NCI-H524 treated with DMSO at 0.1 percent for 48 hours (cell line): ENCODE measurements around the gene A3GALT2.

Source experiments
- DNase-seq: peaks from one replicate; lab custom pipeline; 2025; lab: John Stamatoyannopoulos, UW

A3GALT2 gene

DNA sequence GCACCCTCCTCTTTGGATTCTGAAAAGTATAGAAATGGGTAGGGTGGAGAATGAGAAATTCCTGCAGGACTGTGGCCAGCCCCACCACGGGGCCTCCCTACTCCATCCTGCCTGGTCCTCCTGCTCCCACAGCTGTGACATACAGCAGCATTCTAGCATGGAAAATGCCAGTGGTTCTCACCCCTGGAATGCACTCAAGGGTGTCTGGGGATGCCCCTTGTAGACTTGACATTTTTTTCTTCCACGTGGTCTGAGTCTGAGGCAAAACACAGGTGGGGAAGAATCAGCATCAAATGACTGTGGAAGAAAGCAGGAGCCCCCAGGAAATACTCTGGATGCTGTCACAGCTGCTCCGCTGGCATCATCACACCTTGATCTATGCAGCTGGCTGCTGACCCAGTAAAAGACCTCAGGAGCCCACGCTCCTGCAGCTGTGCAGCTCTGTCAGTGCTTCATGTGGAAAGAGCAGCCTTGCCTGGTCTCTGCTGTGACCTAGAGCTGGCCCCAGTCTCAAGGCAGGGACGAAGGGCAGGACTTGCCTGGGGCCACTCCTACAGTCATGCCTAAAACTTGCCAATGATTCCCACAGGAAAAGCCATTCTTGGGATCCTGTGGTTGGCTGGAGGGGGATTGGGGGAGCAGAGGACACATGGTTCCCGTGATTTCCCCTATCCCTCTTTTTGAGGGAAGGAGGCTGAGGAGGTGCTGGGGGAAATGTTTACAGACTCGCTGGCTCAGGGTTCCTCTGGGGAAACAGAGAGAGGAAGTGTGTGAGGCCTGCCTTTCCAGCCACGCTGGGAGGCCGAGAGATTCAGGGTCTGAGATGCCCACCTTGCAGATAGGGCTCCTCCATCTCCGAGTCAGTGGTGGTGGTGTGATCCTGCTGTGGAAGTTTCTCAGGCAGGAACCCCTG is 10.8 kb upstream of the A3GALT2 start:
- no peak for DNase-seq

DNA sequence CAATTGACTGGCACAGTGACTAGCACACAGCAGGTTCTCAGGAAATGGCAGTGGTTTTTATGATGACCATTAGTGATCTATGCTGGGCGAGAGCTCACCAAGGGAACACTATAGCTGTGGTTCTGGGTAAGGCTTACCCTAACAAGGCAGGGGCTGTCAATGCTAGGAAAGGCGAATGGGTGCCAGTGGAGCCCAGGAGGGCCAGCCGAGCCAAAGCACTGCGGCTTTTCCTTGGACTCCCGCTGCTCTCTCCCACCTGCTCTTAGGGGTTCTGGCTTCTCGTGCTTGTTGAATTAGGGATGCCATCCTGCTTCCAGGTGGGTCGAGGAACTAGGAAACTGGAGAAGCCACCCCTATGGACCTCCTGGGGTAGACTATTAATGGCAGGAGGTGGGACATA is 10.0 kb upstream of the A3GALT2 start:
- DNase-seq: no peak

DNA sequence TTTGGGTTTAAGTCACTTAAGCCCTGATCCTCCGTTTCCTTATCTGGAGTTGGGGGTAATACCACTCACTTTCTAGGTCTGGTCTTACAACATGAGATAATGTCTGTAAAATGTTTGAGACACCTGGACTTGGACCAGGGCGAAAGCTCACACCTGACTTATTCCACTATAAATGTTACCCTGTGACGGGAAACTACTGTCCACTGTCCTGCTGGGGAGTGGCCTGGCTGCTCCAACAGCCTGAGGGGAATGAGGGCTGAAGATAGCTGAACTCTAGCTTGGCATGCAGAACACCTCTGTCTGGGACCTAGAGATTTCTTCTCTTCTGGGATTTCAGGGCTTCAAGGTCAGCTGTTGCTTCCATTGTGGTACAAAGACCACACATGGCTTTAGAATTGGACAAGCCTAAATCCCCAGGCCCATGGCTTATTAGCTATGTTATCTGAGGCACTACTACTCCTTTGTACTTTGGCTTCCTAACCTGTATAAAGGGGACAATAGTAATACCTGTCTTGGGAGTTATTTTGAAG is 9.5 kb upstream of the A3GALT2 start:
- no peak for DNase-seq

DNA sequence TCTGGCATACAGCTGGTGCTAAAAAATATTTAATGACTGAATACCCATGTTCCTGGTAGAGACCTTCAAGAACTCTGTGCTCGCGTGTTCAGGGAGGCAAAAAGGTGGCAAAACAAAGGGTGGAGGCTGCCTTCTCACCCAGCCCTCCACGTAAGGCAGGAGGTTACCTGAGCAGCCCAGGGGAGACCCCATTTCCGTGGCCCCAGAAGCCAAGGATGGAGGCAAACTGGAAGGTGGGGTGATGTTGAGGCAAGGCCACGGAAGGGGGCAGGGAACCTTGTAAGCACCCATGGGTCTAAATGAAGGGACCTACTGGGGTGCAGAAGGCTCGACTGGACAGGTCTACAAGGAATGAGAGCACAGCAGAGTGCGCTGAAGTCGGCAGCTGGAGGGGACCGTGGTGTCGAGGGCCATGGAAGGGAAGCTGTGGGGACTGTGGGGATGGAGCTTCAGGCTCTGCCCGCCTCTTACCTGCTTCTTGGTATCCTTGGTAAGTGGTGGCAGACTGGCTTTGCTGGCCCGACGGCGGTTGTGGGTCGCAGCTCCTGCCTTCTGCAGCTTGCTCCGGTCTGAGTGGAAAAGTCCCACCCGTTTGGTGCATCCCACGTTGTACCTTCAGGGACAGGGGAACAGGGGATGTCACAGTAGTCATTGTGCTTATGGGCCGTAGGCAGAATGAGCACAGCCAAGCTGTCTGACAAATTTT is 8.9 kb upstream of the A3GALT2 start:
- no peak for DNase-seq

DNA sequence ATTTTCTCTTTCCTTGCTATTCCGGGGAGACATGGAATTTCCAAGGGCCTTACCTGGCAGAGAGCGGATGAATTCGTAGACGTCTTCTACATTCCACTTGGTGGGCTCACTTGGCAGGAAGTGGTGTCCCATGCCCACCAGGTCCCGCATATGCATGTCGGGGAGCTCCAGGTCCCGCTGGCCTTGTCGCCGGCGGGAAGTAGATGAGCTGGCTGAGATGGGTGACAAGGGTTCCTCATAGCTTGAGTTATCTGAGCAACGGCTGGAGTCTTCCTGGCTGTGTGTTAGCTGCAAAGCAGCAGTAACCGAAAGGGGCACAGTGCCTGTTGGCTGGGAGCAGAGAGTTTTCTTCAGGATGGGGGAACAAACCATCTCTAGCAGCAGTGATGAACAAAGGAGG is 7.9 kb upstream of the A3GALT2 start:
- no peak for DNase-seq

DNA sequence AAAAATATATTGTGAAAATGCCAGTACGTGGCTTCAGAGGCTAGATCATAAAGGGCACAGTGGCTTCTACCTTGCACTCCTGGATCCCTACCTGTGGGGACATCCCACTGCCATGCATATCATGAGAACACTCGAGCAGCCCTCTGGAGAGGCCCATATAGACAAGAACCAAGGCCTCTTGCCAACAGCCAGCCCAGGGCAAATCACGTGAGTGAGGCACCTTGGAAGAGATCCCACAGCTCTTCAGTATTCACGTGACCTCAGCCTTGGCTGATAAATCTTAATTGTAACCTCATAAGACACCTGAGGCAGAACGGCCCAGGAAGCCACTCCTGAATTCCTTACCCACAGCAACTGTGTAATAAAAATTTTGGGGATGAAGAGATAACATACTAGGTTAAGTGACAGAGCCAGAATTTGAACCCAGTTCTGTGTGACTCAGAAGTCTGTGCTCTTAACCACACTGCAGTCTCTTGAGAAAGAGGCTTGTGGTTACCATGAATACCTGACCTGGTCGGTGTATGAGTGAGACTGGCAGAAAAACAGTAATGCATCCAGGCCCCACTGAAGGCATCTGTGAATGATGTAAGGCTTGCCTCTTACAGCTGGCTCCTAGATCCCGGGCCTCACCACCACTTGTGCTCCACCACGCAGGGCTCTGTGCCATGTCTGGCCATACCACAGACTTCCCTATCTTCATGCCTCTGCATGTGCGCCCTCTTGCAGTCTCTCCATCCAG is 6.9 kb upstream of the A3GALT2 start:
- no peak for DNase-seq

DNA sequence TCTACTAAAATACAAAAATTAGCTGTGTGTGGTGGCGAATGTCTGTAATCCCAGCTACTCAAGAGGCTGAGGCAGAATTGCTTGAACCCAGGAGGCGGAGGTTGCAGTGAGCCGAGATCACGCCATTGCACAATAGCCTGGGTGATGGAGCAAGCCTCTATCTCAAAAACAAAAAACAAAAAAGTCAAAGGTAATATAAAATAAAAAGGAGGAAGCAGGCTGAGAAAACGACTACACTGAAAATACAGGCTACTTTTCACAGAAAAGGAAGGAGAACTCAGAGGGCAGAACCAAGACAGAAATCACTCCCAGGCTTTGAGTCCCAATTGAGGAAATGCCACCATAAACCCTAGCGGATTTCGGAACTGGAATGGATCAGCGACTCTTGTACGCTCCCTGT is 5.9 kb upstream of the A3GALT2 start:
- DNase-seq: no peak

DNA sequence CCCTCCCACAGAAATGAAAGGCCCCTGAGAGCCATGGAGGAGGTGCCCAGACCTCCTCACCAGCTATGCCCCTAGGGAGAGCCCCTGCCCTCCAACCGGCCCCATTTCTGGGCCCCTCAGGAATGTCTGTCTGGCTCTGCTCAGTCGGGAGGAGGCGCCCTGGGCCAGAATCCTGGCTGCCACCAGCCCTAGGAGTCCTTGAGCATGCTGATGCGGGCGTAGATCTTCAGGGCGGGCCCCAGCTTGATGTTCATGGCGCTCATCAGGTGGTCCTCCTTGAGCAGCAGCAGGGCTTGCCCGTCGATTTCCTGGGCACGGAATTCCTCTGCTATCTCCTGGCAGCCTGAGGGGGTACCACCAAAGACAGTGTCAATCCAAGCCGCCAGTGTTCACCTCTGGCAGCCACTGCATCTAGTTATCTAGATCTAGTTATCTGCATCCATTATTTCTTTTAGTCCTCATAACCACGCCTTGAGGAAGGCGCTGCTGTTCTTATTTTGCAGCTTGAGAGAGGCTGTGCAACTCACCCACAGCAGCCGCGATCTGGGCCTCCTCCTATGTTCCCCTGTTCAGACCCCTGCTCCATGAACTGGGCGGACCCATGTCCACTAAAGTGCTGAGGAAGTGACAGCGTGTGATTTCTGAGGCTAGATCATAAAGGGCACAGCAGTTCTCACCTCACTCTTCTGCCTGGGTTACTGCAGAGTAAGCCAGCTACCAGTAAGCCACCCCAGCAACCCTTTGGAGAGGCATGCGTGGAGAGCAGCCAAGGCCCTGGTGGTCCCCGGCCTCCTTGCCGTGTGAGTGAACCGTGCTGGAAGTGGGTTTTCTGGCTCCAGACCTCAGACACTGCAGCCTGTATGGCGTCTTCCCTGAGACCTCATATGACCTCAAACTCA is 4.0 kb upstream of the A3GALT2 start:
- DNase-seq: no peak

DNA sequence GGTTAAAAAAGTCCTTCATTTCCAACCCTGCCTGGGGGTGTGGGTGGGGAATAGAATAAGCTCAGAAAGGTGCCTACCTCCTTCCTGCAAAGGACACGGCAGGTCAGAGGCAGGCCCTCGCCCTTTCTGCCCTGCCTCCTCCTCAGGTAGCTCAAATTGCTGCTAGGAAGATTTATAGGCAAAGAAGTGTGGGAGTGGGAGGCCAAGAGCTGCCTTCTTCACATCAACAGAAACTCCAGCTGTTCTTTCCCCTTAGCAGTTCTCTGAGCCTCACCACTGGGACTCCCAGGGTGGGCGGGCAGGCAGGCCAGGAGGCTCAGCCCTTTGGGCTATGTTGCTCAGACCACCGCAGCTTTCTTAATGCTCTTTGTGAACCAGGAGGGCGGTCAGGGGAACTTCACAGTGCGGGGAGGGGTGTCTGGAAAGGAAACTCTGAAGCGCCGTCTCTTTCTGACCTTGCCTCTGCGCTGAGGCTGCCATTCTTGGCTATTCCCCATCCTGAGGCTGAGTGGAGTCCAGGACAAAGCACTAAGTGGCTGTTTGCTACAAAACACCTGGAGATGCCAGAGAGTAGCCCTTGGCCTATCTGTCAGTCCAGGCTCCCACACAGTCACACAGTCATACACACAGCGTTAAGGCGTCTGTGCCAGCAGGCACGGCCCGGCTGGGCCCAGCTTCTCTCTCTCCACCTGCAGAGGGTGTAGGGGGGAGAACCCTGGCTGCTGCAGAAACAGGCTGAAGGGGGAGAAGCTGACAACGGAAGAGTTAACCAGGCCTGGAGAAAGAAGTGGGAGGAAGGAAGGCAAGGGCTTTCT is 3.0 kb upstream of the A3GALT2 start:
- no peak for DNase-seq

DNA sequence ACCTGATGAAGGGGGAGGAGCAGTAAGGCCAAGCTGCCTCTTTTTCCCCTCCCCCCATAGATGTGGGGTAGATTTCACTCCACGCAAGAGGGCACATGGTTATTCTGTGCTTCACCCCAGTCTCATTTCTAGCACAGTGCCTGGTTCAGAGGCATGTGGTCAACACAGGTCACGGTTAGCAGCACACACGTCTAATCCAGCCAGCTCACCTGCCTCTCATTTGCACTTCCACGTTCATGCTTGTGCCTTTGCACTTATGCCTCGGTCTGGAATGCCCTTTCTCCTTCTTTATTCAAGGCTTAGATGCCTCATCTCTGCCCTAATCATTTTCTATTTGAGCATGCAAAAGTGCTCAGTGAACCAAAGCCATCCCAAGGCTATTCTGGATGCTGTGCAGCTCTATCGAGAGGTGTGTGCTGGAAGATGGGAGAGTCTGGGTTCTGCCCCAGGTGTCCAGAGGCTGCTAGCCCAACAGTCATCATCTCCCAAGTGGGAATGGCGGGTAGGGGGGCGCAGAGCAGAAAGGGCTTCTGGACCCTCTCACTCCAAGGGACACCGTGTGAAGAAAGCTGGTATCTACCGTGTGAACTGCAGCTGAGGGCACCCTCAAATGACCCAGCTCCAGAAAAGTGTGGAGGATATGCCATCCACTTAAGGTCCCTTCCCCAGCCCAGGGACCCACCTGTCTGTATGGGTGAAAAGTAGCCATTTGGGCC is 2.1 kb upstream of the A3GALT2 start:
- no peak for DNase-seq

DNA sequence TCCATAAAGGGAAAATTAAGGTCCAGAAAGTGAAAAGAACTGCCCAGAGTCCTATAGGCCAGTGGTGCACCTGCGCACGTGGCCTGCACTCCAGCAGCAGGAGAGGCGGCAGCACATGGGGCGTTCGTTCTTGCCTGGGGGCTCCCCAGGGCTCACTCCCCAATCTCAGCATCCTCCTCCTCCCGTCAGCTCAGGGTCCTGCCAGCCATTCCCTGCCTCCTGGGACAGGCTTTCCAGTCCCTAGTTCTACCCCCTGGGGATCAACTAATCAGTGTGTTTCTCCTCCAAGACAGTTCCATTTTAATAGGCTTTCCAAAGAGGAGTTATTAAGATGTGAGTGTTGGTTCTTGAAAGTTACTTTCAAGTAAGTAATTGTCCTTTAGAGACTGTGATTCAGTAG is 1.2 kb upstream of the A3GALT2 start:
- no peak for DNase-seq

DNA sequence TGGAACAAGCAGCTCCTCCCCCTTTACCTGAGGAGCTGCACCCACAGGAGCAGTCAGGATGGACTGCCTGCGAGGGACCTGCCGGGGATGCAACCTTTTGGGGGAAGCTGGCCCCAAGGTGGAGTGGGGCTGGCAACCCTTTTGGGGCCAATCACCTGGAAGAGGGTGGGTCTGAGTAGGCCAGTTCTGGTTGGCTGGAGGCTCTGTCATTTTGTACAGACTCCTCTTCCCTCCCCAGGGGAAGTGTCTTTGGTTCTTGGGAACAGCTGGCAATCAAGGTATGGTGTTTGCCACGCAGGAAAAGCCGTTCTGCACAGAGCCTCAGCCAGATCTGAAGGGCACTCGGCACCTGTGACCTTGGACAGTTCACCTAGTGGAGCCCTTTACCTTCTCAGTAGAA is 280 bp upstream of the A3GALT2 start:
- no peak for DNase-seq

DNA sequence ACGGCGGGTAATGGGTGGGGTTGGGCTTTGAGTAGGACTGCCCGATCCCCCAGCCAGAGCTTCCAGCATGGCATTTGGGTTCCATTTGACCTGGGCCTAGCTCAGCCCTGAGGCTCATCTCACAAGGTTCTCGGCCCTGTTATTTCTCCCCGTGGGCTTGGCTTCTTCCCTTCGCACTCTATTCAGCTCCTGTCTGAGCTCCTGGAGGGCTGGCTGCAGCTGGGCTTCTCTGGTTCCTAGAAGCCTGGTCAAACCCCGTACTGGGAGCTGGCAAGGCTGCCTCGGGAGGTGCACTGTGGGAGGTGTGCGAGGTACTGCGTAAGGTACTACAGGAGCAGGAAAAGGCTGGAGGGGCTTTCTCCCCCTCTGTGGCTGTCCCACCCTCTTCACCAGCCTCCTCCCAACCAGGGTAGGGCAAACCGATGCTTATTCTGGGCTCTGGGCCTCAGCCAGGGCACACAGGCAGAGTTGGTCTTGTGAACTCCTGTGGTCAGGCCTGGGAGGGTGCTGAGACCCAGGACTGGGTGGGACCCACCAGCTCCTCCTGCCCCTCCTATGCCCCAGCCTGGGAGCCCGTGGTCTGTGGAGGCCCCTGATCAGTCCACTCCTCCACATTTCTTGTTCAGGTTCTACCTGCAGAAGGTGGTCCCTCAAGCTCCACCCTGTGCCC is 814 bp downstream of the A3GALT2 start:
- DNase-seq: no peak

DNA sequence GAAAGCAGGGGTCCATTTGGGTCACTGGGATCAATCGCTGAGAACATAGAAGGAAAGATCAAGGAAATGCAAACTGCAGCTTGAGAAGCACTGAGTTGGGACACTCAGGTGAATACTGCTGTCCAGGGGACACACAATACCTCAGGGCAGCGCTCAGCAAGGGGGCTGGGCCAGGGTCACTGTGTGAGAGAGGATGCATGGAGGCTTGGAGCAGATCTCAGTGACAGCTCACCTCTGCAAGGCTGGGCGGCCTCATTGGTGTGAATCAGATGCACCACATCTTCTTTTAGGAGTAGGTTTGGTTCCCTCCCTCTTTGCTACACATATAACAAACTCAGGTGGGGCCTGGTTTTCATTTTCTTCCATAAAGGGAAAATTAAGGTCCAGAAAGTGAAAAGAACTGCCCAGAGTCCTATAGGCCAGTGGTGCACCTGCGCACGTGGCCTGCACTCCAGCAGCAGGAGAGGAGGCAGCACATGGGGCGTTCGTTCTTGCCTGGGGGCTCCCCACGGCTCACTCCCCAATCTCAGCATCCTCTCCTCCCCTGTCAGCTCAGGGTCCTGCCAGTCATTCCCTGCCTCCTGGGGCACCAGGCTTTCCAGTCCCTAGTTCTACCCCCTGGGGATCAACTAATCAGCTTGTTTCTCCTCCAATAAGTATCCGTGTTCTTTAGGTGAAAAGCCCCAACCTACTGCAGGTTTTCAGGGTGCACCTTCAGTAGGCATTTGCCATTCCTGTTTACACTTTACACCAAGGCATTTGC is 1.5 kb downstream of the A3GALT2 start:
- no peak for DNase-seq

DNA sequence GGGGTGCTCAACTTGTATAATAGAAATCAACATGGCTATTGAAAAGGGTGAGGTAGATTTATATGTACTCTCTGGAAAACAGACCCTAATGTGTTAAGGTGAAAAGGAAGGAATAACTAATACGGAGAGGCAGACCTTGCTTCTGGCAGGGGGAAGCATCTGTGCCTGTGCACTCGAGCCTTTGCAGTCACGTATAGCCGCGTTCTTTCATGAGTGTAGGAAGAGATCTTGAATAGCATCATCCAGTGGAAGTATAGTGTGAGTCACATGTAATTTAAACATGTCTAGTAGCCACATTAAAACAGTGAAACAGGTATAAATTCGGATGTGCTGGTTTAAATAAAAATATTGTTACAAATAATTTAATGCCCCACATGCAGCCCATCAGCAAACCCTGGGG is 3.0 kb downstream of the A3GALT2 start:
- no peak for DNase-seq

DNA sequence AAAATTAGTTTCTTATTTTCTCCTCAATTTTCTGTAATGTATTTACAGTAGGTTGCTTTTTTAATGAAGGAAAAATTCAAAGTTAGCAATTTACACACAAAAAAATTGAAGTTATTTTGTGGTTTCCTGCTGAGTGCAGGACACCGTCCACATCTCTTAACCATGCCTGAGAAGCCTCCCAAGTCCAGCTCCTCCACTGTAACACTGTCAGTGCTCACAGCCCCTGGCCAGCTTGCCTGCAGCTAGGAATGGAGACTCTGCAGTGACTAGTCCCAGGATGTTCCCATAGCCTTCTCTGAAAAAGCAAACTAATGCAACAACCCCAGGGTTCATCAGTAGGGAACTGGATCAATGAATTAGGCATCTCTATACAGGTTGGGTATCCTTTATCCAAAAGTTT is 3.5 kb downstream of the A3GALT2 start:
- no peak for DNase-seq

DNA sequence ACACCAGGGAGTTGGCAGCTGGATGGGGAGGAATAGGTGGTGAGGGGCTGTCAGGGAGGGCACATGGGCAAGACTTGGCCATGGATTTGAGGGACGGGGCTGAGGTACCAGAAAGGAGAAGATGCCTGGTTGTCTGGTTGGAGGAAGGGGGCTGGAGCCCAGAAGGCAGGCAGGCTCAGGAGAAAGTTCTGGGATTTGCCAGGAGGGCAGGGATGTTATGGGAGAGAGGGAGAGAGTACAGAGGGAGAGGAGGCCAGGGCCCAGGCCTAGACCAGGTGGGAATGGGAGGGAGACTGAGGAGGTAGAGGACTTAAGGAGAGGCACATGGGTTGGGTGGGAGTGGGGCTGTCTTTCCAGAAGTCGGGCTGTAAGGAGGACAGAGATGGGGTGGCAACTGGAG is 4.3 kb downstream of the A3GALT2 start:
- DNase-seq: no peak

DNA sequence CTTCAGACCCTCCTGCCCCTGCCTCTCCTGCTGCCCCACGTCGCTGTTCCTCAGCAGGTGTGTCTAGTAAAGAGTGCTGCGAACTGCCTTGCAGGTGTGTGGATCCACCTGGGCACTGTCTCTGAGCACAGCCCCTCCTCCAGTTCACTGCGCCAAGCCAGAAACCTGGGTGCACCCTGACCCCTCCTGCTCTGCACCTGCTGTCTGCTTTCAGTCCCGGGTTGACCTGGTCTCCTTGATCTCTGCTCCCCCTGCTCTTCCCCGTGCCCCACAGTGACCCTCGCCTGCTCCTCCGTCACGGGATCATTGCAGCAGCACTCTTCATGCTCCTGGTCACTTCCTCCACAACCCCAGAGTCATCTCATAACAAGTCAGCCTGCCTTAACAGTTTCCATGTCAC is 6.5 kb downstream of the A3GALT2 start:
- no peak for DNase-seq

DNA sequence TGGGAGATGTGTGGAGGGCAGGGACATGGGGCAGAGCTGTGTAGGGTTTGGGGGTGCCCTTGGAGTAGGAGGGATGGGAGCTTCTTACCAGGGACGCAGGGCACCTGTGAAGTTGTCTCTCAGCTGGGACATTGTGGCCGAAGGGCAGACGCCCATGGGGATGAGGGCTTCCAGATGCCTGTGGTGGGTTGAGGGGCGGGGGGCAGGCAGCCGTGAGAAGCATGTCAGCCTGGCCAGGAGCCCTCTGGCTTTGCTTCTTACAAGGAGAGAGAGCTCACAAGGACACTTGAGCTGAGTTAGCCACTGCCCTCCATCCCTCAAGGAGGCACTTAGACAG is 8.5 kb downstream of the A3GALT2 start:
- DNase-seq: no peak
